ENCODE data around the gene ORAI1.
"Not testable (repeated sequence)": the region's sequence is repeated elsewhere in the genome, so short reads cannot be mapped to it uniquely, and the experiment has no call there.

ORAI1 gene

DNA sequence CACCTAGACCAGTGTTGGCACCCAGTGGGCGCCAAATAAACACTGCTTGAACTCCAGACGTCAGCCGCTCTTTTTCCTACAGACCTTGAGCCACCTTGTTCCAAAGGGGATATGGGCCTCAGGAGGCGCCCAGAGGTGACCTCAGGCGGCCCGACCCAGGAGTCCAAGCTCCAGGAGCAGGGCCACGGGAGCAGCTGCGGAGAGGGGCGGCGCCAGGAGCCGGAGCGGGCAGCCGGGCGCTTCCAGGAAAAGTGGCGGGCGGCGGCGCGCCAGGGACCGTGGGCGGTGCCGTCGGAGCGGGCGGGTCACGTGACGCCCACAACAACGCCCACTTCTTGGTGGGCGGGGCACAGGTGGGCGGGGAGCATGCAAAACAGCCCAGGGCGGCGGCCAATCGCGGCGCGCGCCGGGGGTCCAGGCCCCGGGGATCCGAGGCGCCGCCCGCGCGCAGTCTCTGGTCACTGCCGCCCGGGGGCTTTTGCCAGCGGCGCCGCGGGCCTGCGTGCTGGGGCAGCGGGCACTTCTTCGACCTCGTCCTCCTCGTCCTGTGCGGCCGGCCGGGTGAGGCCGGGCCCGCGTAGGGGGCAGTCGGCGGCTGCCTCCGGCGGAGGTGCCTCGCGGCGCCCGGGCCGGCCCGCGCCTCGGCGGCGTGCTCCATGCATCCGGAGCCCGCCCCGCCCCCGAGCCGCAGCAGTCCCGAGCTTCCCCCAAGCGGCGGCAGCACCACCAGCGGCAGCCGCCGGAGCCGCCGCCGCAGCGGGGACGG is at the start of gene ORAI1:
Gene ORAI1 (plus strand): TSS at position 444 of the 766 bp plus-strand sequence.
- DNase-seq (ENCODE audit: low read depth in 1 of 2, low spot score in 1 of 2), result peak; percentile 97

DNA sequence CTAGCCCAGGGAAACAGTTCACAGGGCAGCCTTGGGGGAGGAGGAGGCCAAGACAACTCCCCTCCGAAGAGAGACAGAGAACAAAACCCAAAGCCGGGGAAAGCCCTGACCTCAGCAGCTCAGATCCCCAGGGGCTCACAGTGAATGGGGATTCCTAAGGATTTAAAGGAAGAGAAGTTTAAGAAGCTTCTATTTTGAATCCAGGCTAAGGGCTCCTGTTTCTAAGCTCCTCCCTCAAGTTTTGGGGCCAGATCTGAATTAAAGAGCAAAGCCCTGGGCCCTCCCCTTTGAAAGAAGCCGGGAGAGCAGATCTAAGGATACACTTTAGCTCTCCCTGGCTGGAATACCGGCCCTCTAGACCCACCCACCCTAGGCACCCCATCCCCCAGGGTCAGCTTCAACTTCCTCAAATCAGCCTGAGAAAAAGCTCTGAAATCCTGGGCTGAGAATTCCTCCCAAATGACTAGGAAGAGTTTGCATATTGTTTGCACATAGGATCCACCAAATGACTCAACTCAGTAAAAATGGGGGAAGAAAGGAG is 49.4 kb upstream of the ORAI1 start:
- no peak for DNase-seq (ENCODE audit: low read depth in 1 of 2, low spot score in 1 of 2)

DNA sequence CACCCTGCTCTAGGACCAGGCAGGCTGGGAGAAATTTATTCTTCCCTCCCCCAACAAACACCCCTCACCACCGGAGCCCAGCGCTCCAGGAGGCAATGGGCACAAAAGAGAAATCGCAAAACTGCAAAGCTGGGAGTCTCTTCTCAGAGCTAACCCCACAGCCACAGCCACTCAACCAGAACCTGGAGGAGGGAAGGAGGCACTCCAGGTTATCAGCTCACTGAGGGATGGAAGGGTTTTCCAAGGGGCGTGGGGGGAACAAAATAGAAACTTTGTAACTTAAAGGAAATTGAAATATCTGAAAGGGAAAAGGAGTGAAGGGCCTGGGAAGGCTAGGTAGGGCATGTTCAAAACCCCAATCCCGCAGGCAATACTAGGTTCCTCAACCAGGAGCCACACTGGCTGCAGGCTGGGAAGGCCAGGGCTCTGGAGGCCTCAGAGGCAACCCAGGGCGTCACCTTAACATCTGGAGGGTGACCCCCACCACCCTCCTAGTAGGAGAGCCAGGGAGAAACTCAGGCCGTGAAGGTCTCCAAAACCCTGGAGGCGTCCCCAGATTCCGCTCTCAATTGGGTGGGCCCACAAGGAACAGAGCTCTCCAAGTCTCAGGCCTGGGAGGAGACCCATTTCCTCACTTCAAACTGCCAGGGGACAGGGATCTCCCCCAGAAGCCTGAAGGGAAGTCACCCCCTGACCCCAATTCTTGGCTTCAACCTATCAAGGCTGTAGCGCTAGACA is 48.7 kb upstream of the ORAI1 start:
- DNase-seq (ENCODE audit: low read depth in 1 of 2, low spot score in 1 of 2), result no peak

- no peak for DNase-seq (ENCODE audit: low read depth in 1 of 2, low spot score in 1 of 2)
Measured at GRCh38 chr12:121578230-121579189, 47.8 kb upstream of the ORAI1 start.

- DNase-seq (ENCODE audit: low read depth in 1 of 2, low spot score in 1 of 2), result no peak
Measured at GRCh38 chr12:121579190-121579791, 47.0 kb upstream of the ORAI1 start.

- peak; percentile 45 to 58 for DNase-seq (ENCODE audit: low read depth in 1 of 2, low spot score in 1 of 2)
Measured at GRCh38 chr12:121579981-121580868, 46.1 kb upstream of the ORAI1 start.

GRCh38 chr12:121580959-121581685 is 45.2 kb upstream of the ORAI1 start, which contains the start of gene KDM2B:
TSS of gene KDM2B (minus strand) at chr12:121581023. CDS start at chr12:121580911, 112 bp downstream.
- no peak for DNase-seq (ENCODE audit: low read depth in 1 of 2, low spot score in 1 of 2)

GRCh38 chr12:121581686-121582429 is 44.5 kb upstream of the ORAI1 start:
- DNase-seq (ENCODE audit: low read depth in 1 of 2, low spot score in 1 of 2), result no peak

GRCh38 chr12:121582583-121583333 is 43.6 kb upstream of the ORAI1 start:
- no peak for DNase-seq (ENCODE audit: low read depth in 1 of 2, low spot score in 1 of 2)

DNA sequence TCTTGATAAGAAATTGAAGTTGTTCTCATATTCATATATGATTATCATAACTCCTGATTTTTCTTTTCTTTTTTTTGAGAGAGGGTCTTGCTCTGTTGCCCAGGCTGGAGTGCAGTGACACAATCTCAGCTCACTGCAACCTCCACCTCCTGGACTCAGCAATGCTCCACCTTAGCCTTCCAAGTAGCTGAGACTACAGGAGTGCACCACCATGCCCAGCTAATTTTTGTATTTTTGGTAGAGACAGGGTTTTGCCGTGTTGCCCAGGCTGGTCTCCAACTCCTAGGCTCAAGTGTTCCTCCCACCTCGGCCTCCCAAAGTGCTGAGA is 43.0 kb upstream of the ORAI1 start:
- DNase-seq (ENCODE audit: low read depth in 1 of 2, low spot score in 1 of 2), result not testable (repeated sequence)

DNA sequence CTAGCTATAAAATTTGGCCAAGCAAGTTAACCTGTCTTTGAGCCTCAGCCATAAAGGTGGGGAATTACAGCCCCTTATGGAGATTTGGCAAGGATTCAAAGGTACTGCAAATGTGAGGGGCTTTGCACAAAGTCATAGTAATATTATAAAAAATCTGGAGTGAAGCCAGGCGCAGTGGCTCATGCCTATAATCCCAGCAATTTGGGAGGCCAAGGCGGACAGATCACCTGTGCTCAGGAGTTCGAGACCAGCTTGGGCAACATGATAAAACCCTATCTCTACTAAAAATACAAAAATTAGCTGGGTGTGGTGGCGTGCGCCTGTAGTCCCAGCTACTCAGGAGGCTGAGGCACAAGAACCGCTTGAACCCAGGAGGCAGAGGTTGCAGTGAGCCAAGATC is 41.4 kb upstream of the ORAI1 start:
- not testable (repeated sequence) for DNase-seq (ENCODE audit: low read depth in 1 of 2, low spot score in 1 of 2)

GRCh38 chr12:121590476-121591143 is 35.7 kb upstream of the ORAI1 start:
- peak in 1 of 2 donors; percentile 48 for DNase-seq (ENCODE audit: low read depth in 1 of 2, low spot score in 1 of 2)

- DNase-seq (ENCODE audit: low read depth in 1 of 2, low spot score in 1 of 2), result no peak
Measured at GRCh38 chr12:121592320-121592719, 34.0 kb upstream of the ORAI1 start.

- DNase-seq (ENCODE audit: low read depth in 1 of 2, low spot score in 1 of 2), result no peak
Measured at GRCh38 chr12:121595520-121595919, 30.8 kb upstream of the ORAI1 start.

GRCh38 chr12:121596526-121596925 is 29.8 kb upstream of the ORAI1 start:
- DNase-seq (ENCODE audit: low read depth in 1 of 2, low spot score in 1 of 2), result no peak

GRCh38 chr12:121600702-121601336 is 25.5 kb upstream of the ORAI1 start:
- no peak for DNase-seq (ENCODE audit: low read depth in 1 of 2, low spot score in 1 of 2)

- no peak for DNase-seq (ENCODE audit: low read depth in 1 of 2, low spot score in 1 of 2)
Measured at GRCh38 chr12:121602766-121603165, 23.6 kb upstream of the ORAI1 start.
